ENCODE results near the gene HS3ST5.
"Not testable (repeated sequence)": the region's sequence is repeated elsewhere in the genome, so short reads cannot be mapped to it uniquely, and the experiment has no call there.

DNA sequence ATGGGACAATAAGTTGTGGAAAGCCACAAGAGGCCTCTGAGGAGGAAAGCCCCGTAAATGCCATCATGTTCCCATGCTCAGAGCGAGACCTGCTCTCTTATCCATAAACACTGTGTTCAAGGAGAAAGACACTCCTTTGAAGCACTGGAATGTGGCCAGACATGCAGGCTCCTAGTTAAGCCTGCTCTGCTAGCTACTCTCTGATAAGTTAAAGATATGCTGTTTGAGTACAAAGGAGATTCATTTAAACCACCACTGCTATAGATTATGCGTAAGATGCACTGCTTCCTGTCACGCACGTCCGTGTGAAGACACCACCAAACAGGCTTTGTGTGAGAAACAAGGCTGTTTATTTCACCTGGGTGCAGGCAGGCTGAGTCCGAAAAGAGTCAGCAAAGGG, 331.3 kb downstream of the HS3ST5 start:
- not testable (repeated sequence) for TF ChIP-seq POLR2A (IDR thresholded peaks at IDR 0.05)
- TF ChIP-seq, protein P1, sequence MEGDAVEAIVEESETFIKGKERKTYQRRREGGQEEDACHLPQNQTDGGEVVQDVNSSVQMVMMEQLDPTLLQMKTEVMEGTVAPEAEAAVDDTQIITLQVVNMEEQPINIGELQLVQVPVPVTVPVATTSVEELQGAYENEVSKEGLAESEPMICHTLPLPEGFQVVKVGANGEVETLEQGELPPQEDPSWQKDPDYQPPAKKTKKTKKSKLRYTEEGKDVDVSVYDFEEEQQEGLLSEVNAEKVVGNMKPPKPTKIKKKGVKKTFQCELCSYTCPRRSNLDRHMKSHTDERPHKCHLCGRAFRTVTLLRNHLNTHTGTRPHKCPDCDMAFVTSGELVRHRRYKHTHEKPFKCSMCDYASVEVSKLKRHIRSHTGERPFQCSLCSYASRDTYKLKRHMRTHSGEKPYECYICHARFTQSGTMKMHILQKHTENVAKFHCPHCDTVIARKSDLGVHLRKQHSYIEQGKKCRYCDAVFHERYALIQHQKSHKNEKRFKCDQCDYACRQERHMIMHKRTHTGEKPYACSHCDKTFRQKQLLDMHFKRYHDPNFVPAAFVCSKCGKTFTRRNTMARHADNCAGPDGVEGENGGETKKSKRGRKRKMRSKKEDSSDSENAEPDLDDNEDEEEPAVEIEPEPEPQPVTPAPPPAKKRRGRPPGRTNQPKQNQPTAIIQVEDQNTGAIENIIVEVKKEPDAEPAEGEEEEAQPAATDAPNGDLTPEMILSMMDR (IDR thresholded peaks at IDR 0.05): not testable (repeated sequence)
